ENCODE results near the gene ENAH.

DNA sequence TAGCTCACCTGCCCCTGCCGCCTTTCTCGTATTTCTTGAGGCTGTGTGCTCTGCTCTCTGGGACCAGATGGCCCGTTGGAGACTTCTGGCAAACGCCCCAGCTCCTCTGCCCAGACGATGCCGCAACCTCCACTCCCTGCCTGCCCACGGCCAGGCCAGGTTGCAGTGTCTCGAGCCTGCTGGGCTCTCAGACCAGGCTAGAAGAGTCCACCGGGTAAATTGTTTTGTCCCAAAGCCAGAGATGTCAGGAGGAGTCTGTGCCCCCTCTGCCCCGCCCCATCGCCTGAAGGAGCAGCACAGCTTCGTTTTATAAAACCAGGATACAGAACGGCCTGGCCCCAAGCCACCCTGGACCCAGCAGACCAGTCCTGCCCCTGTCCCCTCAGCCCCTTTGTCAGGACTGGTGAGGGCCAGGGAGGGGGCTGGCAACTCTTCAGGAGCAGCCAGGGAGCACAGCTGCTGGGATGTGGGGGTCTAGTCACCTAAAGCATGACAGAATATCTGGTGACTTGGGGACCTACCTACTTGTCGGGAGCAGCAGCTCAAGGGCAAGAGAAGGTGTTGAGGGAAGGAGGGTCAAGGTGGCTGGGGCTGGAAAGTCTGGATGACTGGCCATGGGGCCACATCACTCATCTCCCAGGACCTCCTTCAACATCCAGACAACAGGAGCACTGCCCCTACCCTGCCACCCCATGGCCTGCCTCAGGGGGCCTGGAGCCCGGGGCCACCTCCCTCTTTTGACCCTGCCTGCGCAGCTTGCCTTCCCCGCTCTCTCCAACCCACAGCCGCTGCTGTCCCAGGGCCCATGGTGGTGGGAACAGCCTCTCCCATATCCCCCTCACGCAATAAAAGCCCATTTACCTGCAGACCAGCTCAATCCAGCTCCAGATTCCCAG lies 191.1 kb downstream of the ENAH start:
- TF ChIP-seq, protein P1, sequence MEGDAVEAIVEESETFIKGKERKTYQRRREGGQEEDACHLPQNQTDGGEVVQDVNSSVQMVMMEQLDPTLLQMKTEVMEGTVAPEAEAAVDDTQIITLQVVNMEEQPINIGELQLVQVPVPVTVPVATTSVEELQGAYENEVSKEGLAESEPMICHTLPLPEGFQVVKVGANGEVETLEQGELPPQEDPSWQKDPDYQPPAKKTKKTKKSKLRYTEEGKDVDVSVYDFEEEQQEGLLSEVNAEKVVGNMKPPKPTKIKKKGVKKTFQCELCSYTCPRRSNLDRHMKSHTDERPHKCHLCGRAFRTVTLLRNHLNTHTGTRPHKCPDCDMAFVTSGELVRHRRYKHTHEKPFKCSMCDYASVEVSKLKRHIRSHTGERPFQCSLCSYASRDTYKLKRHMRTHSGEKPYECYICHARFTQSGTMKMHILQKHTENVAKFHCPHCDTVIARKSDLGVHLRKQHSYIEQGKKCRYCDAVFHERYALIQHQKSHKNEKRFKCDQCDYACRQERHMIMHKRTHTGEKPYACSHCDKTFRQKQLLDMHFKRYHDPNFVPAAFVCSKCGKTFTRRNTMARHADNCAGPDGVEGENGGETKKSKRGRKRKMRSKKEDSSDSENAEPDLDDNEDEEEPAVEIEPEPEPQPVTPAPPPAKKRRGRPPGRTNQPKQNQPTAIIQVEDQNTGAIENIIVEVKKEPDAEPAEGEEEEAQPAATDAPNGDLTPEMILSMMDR (IDR thresholded peaks at IDR 0.05; ENCODE audit: low read depth, low read length) = no peak
- no peak for TF ChIP-seq EZH2phosphoT487 (IDR thresholded peaks at IDR 0.05; ENCODE audit: low read depth)
